Measurements from ENCODE around the gene GPR132.
"Not testable (repeated sequence)": the region's sequence is repeated elsewhere in the genome, so short reads cannot be mapped to it uniquely, and the experiment has no call there.

The GPR132 gene

DNA sequence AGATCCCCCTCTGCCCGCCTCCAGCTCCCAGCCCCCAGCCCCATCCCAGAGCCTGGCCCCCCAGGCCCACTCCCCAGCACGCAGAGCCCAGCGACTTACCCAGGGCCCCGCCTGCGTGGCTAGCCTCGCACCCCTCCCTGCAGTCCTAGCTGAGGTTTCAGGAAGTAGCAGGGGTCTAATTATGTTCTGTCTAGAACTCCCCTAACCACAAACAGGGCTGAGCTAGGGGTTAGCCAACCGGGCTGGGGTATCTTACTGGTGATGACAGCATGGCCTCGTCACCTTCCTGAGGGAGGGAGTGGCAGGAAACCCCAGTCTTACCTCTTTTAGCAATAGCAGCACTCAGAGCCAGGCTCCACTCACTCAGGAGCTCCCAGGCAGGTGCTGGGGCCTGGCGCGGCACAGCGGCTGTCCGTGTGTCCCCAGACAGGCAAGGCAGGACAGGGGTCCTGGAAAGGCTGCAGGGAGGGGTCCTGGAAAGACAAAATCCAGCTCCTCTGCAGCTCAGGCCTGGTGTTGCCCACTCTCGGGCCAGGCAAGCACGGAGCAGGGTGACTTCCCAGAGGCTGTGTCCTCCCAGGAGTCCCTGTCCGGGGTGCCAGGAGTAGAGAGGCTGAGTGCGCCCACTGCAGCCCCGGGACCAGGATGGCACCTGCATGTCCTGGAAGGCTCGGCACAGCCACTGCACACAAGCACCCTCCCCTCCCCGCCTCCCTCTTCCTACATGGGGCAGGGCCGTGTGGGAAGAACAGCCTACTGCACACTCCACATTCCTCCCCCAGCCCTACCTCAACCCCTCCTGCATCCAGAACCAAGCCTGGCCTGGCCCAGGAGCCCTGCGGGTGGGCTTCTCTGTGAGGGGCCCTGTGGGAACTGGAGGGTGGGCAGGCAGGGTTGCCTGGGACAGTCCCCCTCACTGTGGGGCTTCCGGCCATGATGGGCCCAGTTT, at the start of gene GPR132:
GPR132 (minus strand) TSS at position 151 of the 949 bp plus-strand sequence. CDS start 10,010 bp downstream, outside the sequence.
- DNase-seq = no peak

DNA sequence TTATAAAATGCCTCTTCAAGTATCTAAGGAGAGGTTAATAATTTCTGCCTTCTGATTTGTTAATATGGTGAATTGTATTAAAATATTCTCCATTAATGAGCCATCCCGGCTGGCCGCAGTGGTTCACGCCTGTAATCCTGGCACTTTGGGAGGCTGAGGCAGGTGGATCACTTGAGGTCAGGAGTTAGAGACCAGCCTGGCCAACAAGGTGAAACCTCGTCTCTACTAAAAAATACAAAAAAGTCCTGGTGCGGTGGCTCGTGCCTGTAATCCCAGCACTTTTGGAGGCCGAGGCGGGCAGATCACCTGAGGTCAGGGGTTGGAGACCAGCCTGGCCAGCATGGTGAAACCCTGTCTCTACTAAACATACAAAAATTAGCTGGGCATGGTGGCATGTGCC, 44.0 kb upstream of the GPR132 start:
- not testable (repeated sequence) for DNase-seq

DNA sequence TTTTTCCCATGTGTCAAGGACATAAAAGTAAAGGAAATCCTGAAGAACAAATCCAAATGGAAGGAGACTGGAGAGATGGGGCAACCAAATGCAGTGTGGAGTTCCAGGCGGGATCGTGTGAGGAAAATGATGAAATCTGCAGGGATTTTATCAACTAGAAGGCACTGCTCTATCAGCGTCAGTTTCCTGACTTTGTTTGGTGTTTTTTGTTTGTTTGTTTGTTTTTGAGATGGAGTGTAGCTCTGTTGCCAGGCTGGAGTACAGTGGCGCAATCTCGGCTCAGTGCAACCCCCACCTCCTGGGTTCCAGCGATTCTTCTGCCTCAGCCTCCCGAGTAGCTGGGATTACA, 43.3 kb upstream of the GPR132 start:
- DNase-seq = no peak

GRCh38 chr14:105107781-105108515, 42.7 kb upstream of the GPR132 start:
- DNase-seq = no peak

- no peak for DNase-seq
These were observed 42.1 kb upstream of the GPR132 start for GRCh38 chr14:105107351-105107750.

DNA sequence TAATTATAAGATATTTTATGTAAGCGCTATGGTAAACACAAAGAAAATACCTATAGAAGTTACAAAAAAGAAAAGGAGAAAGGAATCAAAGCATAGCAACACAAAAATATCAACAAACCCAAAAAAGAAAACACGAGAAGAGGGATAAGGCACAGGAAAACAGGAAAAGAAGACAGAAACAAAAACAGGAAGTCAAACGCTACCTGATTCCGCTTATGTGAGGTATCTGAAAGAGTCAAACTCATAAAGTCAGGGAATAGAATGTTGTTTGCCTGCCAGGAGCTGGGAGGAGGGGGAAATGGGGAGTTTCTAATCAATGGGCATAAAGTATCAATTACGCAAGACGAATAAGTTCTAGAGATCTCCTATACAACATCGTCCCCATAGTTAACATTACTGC, 39.9 kb upstream of the GPR132 start:
- DNase-seq = no peak

- no peak for DNase-seq
These were observed 37.7 kb upstream of the GPR132 start for GRCh38 chr14:105102893-105103292.

DNA sequence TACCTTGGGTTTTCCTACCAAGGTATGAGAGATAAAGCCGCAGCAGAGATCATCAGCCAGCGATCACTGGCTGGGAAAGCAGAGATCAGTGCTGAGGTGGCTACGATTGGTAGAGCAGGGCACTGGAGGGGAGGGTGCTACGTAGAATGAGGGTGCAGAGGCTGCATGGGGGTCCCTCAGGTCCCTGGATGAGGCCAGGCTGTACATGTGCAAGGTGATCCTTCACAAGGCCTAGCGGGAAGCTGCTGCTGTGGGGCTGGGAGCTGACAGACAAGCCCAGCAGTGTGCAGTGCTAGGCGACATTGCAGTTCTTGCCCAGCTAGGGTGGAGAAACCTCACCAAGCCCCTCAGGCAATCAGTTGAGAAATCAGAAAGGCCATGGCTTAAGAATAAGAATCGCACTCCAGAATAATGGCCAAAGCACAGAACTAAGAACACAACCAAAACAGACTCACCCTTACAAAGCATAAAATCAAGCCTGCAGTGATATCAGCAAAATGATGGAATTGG, 37.2 kb upstream of the GPR132 start:
- no peak for DNase-seq

GRCh38 chr14:105100910-105101309, 35.7 kb upstream of the GPR132 start:
- DNase-seq = no peak

- DNase-seq = no peak
These were observed 34.5 kb upstream of the GPR132 start for GRCh38 chr14:105099778-105100177.

DNA sequence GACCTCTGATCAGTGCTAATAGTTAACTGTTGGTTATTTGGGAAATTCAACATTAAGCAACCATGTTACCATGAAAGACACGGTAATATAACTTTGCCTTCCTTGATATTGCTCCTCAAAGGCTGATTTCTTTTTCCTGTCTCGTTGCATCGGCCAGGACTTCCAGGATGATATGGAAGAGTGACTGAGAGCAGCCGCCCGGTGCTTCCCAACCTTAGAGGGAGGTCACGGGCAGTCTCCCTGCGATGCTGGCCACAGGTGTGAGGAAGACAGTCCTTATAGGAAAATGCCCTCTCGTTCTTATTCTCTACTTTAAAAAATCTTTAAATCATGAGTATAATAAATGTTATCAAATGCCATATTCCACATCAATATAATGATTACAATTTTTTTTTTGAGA, 33.1 kb upstream of the GPR132 start:
- no peak for DNase-seq

DNA sequence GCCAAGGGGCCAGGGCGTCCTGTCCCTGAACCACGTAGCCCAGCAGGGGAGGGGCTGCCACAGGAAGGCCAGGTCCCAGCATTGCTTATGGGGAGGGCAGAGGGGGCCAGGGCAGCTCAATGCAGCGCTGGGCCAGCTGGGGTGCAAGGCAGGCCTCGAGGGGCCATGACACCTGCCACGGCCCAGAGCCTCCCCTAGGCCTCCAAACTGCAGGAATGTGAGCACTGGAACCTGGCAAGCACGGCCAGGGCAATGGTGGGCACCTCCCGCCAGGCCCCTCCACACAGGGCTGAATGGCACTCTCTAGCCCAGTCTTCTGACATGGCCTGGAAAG, 32.5 kb upstream of the GPR132 start:
- DNase-seq = no peak

DNA sequence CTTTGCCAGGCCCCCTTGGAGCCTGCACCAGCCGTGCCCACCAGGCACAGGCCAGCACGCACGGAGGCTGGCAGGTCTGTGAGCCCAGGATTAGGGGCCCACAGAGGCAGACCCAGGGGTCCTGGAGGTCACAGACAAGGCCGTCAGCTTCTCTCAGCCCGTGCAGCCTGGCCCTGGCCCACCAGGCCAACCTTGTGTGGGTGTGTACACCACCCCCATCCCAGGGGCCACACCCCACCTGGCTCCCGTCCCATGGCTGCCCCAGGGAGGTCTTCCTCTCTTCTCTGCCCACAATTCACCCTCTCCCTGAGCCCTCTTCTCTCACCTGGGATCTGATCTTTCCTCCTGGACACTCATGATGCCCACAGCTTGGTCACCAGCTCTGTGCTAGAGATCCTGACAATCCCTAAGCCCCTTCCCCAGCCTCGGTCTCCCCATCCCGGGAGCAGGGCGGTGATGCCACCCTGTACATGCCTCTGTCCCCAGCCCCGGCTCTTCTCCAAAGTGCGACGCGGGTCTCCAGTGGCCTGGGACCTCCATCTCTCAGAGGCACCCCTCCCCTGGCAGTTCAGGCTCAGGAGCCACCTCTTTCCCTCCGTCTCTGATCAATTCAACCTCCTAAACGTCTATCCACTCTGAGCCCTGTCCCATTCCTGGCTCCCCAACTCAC, 31.1 kb upstream of the GPR132 start:
- DNase-seq = no peak

GRCh38 chr14:105095236-105095805, 30.1 kb upstream of the GPR132 start:
- no peak for DNase-seq

DNA sequence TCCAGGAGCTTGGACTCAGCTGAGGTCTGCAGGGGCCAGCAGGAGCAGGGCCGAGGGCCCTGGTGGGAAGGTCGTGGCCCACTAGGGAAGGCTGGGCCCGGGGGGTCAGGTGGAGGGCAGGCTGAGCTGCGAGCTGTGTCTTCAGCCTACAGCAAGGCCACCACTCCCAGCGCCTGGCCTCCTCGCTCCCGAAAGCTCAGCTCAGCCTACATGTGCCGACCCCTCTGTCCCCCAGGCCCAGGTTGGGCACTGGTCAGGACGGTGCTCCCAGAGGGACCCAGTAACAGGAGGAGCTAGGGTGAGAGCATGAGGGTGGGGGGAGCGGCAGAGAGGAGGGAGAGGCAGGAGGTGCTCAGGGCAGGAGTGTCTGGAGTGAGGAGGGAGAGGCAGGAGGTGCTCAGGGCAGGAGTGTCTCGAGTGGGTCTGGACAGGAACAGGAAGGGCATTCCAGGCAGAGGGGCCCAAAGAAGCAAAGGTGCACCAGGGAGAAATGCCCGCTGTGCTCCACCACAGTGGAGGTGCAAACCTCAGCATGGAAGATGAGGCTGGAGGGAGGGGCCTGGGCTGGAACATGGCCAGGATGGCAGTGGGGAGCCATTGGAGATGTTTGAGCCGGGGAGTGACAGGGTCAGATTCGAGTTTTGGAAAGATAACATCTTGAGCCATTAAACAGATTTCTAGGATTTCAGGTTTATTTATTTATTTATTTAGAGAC, 29.1 kb upstream of the GPR132 start:
- DNase-seq = no peak

GRCh38 chr14:105093431-105094192, 28.4 kb upstream of the GPR132 start:
- no peak for DNase-seq

DNA sequence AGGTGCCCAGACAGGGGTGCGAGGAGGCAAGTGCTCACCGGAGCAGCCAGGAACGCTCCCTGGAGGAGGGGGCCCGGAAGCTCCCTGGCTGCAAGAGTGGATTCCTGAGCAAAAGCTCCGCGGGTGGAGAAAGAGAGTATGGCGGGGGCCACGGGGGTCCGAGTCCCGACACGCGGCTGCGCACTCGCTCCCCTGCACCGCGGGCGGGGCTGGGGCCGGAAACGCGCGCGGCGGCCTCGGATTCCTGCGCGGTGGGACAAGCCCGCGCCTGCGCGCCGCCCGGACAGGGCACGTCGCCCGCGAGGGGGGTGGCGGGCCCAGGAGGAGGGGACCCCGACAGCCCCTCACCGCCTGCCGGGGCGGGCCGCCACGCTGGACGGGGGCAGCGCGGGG, 27.8 kb upstream of the GPR132 start:
- no peak for DNase-seq

- peak; percentile 19 for DNase-seq
These were observed 27.2 kb upstream of the GPR132 start for GRCh38 chr14:105092171-105093037.

DNA sequence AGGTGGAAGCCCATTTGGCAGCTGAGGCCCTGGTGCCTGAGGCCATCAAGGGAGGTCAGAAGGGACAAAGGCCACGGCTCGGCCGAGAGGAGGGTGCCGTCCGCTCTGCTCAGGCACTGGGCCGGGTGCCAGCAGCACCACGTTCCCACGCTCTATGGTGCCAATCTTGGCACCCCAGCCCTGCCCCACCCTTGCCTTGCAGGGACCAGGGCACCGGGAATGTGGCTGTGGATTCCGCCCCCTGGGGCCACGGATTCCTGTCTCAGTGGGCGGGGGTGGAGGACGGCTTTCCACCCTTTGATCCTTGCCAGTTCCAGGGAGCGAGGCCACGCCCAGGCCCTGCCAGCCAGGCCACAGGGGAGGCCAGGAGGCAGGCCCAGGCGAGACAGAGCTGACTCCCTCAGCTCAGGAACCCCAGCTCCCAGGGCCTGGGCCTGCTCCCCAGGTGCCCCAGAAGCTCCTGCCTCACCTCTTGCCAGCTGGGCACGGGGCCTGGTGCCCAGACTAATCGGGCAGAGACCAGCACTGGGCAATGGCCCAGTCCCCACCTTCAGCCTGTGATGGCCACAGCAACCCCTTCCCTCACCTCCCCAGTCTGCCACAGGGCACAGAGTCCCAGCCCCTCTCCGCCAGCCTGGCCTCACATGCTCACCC, 26.4 kb upstream of the GPR132 start:
- DNase-seq = peak; percentile 63

DNA sequence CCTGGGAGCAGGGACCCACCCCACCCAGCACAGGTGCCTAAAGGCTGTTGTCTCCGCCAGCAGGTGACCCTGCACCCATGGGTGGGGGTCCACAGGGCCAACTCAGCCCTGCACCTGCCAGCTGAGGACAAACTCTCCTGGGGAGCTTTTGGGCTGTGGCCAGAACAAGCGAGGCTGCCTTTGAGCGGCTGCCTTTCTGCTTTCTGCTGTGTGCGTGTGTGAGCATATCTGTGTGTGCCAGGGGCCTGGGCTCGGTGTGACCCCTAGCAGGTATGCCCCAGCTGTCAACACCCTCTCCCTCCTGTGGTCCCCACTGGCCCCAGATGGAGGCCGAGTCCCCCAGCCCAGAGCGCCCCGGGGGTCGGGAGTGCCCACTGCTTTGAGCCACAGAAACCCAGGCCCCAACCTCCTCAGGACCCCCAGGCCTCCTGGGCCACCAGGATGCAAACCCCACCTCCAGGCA, 25.9 kb upstream of the GPR132 start:
- DNase-seq = peak; percentile 47
